ENCODE measurements around the gene APEH. TPM values are rescaled to one million over a fixed set of nuclear protein-coding genes. Genes with fewer than 3 reads are reported as not detected.

APEH gene
- total and polyA plus RNA-seq, 9 of the 15 experiments (the other 6 are each of a cell fraction or from before 2014, with no cell fraction given) = 70.9 to 177 (median 117) TPM

DNA sequence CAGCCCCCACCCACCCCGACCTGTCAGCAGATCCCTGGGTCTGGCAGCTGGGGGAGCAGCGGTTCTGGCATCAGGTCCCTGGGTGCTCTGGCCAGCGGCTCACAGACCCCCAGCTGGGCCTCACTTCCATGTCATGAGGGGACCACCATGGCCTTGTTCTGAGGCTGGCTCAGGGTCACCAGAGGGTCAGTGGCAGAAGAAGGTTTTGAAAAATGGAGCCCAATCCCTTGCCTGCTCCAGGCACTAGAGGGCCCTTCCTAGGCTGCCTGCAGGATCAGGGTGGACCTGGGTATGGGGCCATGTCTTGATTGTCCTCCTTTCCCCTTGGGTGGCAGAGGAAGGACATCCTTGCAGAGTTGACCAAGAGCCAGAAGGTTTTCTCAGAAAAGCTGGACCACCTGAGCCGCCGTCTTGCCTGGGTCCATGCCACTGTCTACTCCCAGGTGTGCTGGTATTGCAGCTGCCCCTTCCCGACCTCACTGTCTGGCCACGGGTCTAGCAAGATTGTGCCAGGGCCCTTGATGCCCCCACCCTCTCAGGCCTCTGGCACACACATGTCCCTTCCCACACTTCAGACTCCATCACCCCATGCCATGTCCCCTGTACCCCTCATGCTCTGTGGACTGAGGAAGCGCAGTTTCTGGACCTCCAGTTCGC is 32.4 kb downstream of the APEH start:
- CTCF ChIA-PET (ENCODE audit: low intra/inter-chr PET ratio) = no interaction called here
- no peak for ATAC-seq

GRCh38 chr3:49707113-49707480 is 32.9 kb downstream of the APEH start:
- H3K4me1 ChIP-seq (replicated peaks in 1 of 2; ENCODE audit: control insufficient read depth in 2 of 2, insufficient read depth in 2 of 2, low read length in 2 of 2) = peaks cover 0 to 6% of the 10 kb centered on the region in 2 experiments; a peak in 2 of 5 replicates
- intact Hi-C loops (cut with micrococcal nuclease) = no loop called here
- H2AFZ ChIP-seq (ENCODE audit: low read depth, low read length) = no peak overlapping the region
- peaks cover 49% of the 10 kb centered on the region; the same call in 2 of the 3 replicates for H3K36me3 ChIP-seq (ENCODE audit: control insufficient read depth, insufficient read depth, low read length)
- H3K27me3 ChIP-seq (ENCODE audit: control insufficient read depth in 2 of 2, insufficient read depth in 2 of 2, low read length in 2 of 2) = no peaks in the 10 kb centered on the region
- ATAC-seq (no peak), FAIRE-seq (no peak), DNase-seq (ENCODE audit: extremely low read depth in 1 of 4, low spot score in 3 of 4) (no peak)
- no TSS peak for BruUV-seq (replicated peaks)
- in situ Hi-C loops (cut with MboI) = no loop called here
- H3K27ac ChIP-seq (ENCODE audit: extremely low read depth, low read depth, low read length) = no peak overlapping the region
- no peaks in the 10 kb centered on the region for H3K9me3 ChIP-seq (replicated peaks; ENCODE audit: control insufficient read depth, insufficient read depth, low read depth, low read length)
- H3K79me2 ChIP-seq (ENCODE audit: control insufficient read depth, insufficient read depth, low read length) = no peaks in the 10 kb centered on the region
- H3K4me3 ChIP-seq = no peak overlapping the region
- no peak overlapping the region for H3K9ac ChIP-seq (ENCODE audit: insufficient read depth in 1 of 2, low read depth in 2 of 2, low read length in 2 of 2)
- H3K9me1 ChIP-seq (ENCODE audit: control insufficient read depth, insufficient read depth, low read length) = no peaks in the 10 kb centered on the region
- WGBS (ENCODE audit: insufficient coverage, low coverage, missing lambda C conversion rate) = 72% methylated on average over 3 of the region's 4 CpGs
- POLR2A ChIA-PET = interaction anchor here (0.6 kb wide), 1 partner anchor 10 kb away, joined by 3 read pairs; no protein-coding TSS in a partner anchor
- TF ChIP-seq ZNF277 (CRISPR knock-in tag; IDR thresholded peaks at IDR 0.05; ENCODE audit: borderline replicate concordance) = no peak
- TF ChIP-seq, protein P1, sequence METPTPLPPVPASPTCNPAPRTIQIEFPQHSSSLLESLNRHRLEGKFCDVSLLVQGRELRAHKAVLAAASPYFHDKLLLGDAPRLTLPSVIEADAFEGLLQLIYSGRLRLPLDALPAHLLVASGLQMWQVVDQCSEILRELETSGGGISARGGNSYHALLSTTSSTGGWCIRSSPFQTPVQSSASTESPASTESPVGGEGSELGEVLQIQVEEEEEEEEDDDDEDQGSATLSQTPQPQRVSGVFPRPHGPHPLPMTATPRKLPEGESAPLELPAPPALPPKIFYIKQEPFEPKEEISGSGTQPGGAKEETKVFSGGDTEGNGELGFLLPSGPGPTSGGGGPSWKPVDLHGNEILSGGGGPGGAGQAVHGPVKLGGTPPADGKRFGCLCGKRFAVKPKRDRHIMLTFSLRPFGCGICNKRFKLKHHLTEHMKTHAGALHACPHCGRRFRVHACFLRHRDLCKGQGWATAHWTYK (CRISPR knock-in tag; IDR thresholded peaks at IDR 0.05) = no peak
- no peak for TF ChIP-seq HDAC6 (IDR thresholded peaks at IDR 0.05; ENCODE audit: low read depth, low read length)
- no peak for TF ChIP-seq ZBTB43 (CRISPR knock-in tag; IDR thresholded peaks at IDR 0.05)
- no peak for TF ChIP-seq SMARCB1 (IDR thresholded peaks at IDR 0.05; ENCODE audit: insufficient read length, low read depth)
- no peak for TF ChIP-seq ZNF23 (CRISPR knock-in tag; IDR thresholded peaks at IDR 0.05)
- TF ChIP-seq KLF6 (CRISPR knock-in tag; IDR thresholded peaks at IDR 0.05; ENCODE audit: borderline replicate concordance) = no peak
- TF ChIP-seq PHF21A (IDR thresholded peaks at IDR 0.05; ENCODE audit: borderline replicate concordance, low read depth) = no peak
- TF ChIP-seq MEIS2 (IDR thresholded peaks at IDR 0.05; ENCODE audit: partially characterized antibody) = no peak
- no peak for TF ChIP-seq HEY1 (CRISPR knock-in tag; IDR thresholded peaks at IDR 0.05; ENCODE audit: borderline replicate concordance)
- CTCF ChIA-PET (ENCODE audit: low intra/inter-chr PET ratio) = no interaction called here
- H4K20me1 ChIP-seq (replicated peaks; ENCODE audit: control insufficient read depth, insufficient read depth, low read length) = no peaks in the 10 kb centered on the region
- no peak overlapping the region for H3K4me2 ChIP-seq (ENCODE audit: insufficient read depth, low read length)

More for the DNA sequence above, 32.4 kb downstream of the APEH start:
- Histone ChIP-seq H3K4me2 (ENCODE audit: insufficient read depth, low read length) (no peak overlapping the region), H3K27ac (ENCODE audit: extremely low read depth, low read depth, low read length) (no peak overlapping the region), H4K20me1 (replicated peaks; ENCODE audit: control insufficient read depth, insufficient read depth, low read length) (no peaks in the 10 kb centered on the region), H3K27me3 (ENCODE audit: control insufficient read depth in 2 of 2, insufficient read depth in 2 of 2, low read length in 2 of 2) (no peaks in the 10 kb centered on the region), H2AFZ (ENCODE audit: low read depth, low read length) (no peak overlapping the region), H3K9me3 (replicated peaks; ENCODE audit: control insufficient read depth, insufficient read depth, low read depth, low read length) (no peaks in the 10 kb centered on the region), H3K9ac (ENCODE audit: insufficient read depth in 1 of 2, low read depth in 2 of 2, low read length in 2 of 2) (no peak overlapping the region), H3K36me3 (ENCODE audit: control insufficient read depth, insufficient read depth, low read length) (peaks cover 54% of the 10 kb centered on the region; the same call in 2 of the 3 replicates), H3K4me3 (no peak overlapping the region), H3K4me1 (replicated peaks in 1 of 2; ENCODE audit: control insufficient read depth in 2 of 2, insufficient read depth in 2 of 2, low read length in 2 of 2) (peaks cover 0 to 6% of the 10 kb centered on the region in 2 experiments; a peak in 2 of 5 replicates), H3K79me2 (ENCODE audit: control insufficient read depth, insufficient read depth, low read length) (no peaks in the 10 kb centered on the region), H3K9me1 (ENCODE audit: control insufficient read depth, insufficient read depth, low read length) (no peaks in the 10 kb centered on the region)
- TF ChIP-seq POLR2A (conservative IDR thresholded peaks at IDR 0.05) = 0 out of 2 replicates have a peak, but pooled peaks have one; percentile 13
- TF ChIP-seq RBM39 (optimal IDR thresholded peaks at IDR 0.05; ENCODE audit: low read depth, low read length) = no peak
- FAIRE-seq (no peak), DNase-seq (ENCODE audit: extremely low read depth in 1 of 4, low spot score in 3 of 4) (no peak)
- POLR2A ChIA-PET = no interaction called here
- in situ Hi-C loops (cut with MboI) (no loop called here), intact Hi-C loops (cut with micrococcal nuclease) (no loop called here)
- BruUV-seq (replicated peaks) = no TSS peak
- WGBS (ENCODE audit: insufficient coverage, low coverage, missing lambda C conversion rate) = 83% methylated on average over 5 of the region's 9 CpGs
